ENCODE results near the gene MMP15.

The MMP15 gene

DNA sequence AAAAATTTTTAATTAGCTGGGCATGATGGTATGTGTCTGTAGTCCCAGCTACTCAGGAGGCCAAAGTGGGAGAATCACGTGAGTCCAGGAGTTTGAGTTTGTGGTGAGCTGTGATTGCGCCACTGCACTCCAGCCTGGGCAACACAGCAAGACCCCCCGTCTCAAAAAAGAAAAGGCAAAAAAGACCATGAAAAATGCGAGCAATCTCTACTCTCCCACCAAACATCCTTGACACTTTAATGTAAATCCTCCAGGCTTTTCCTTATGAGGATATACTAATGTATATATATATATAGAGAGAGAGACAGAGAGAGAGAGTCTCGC lies 28.1 kb downstream of the MMP15 start:
- TF ChIP-seq, protein P1, sequence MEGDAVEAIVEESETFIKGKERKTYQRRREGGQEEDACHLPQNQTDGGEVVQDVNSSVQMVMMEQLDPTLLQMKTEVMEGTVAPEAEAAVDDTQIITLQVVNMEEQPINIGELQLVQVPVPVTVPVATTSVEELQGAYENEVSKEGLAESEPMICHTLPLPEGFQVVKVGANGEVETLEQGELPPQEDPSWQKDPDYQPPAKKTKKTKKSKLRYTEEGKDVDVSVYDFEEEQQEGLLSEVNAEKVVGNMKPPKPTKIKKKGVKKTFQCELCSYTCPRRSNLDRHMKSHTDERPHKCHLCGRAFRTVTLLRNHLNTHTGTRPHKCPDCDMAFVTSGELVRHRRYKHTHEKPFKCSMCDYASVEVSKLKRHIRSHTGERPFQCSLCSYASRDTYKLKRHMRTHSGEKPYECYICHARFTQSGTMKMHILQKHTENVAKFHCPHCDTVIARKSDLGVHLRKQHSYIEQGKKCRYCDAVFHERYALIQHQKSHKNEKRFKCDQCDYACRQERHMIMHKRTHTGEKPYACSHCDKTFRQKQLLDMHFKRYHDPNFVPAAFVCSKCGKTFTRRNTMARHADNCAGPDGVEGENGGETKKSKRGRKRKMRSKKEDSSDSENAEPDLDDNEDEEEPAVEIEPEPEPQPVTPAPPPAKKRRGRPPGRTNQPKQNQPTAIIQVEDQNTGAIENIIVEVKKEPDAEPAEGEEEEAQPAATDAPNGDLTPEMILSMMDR (IDR thresholded peaks at IDR 0.05; ENCODE audit: poor library complexity, severe bottlenecking), result no peak
- H3K27ac ChIP-seq (ENCODE audit: poor library complexity, severe bottlenecking), result no peak overlapping the region
- ATAC-seq (ENCODE audit: low read depth) (no peak), DNase-seq (ENCODE audit: low spot score) (no peak)
- H3K36me3 ChIP-seq (ENCODE audit: low read depth), result no peaks in the 10 kb centered on the region
- no peaks in the 10 kb centered on the region for H3K9me3 ChIP-seq (ENCODE audit: severe bottlenecking)
- no peak overlapping the region for H3K4me3 ChIP-seq (ENCODE audit: severe bottlenecking)
- H3K27me3 ChIP-seq (ENCODE audit: insufficient read depth, poor library complexity, severe bottlenecking), result no peaks in the 10 kb centered on the region
- H3K4me1 ChIP-seq (ENCODE audit: insufficient read depth, poor library complexity, severe bottlenecking), result no peaks in the 10 kb centered on the region

DNA sequence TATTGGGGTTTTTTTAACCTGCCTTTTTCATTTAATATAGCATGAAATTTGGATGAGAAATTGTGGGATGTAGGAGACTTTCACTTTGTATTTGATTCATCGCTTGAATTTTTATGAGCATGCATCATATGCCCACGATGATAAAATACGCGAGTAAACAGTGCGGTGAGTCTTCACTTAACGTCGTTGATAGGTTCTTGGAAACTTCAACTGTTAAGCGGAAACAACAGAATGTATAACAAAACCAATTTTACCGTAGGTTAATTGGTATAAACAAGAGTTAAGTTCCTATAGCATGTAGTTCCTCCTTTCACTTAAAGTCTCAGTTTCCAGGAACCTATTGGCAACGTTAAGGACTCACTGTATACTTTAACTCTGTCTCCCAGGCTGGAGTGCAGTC lies 28.7 kb downstream of the MMP15 start:
- TF ChIP-seq, protein P1 (IDR thresholded peaks at IDR 0.05; ENCODE audit: poor library complexity, severe bottlenecking), result no peak
- no peaks in the 10 kb centered on the region for H3K4me1 ChIP-seq (ENCODE audit: insufficient read depth, poor library complexity, severe bottlenecking)
- no peak overlapping the region for H3K27ac ChIP-seq (ENCODE audit: poor library complexity, severe bottlenecking)
- no peaks in the 10 kb centered on the region for H3K36me3 ChIP-seq (ENCODE audit: low read depth)
- no peak overlapping the region for H3K4me3 ChIP-seq (ENCODE audit: severe bottlenecking)
- DNase-seq (ENCODE audit: low spot score) (no peak), ATAC-seq (ENCODE audit: low read depth) (no peak)
- no peaks in the 10 kb centered on the region for H3K27me3 ChIP-seq (ENCODE audit: insufficient read depth, poor library complexity, severe bottlenecking)
- no peaks in the 10 kb centered on the region for H3K9me3 ChIP-seq (ENCODE audit: severe bottlenecking)

DNA sequence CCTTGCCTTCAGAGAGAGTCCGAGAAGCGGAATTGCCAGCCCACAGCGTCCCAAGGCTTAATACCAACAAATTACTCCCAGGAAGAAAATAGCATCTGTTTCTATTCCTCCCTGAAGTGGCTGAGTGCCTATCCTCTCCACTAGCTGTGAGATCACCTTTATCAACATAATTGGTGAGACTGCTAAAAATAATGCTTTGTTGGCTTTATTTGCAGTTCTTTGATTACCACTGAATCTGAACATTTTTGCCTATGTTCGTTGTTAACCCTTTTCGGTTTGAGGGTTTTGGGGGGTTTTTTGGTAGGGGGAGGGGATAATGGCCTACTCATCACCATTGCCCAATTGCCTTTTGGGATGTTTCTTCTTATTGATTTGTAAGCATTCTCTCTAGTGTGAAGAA lies 31.0 kb downstream of the MMP15 start:
- no peaks in the 10 kb centered on the region for H3K27me3 ChIP-seq (ENCODE audit: insufficient read depth, poor library complexity, severe bottlenecking)
- TF ChIP-seq, protein P1 (IDR thresholded peaks at IDR 0.05; ENCODE audit: poor library complexity, severe bottlenecking), result no peak
- ATAC-seq (ENCODE audit: low read depth) (no peak), DNase-seq (ENCODE audit: low spot score) (no peak)
- H3K4me3 ChIP-seq (ENCODE audit: severe bottlenecking), result no peak overlapping the region
- H3K27ac ChIP-seq (ENCODE audit: poor library complexity, severe bottlenecking), result no peak overlapping the region
- no peaks in the 10 kb centered on the region for H3K4me1 ChIP-seq (ENCODE audit: insufficient read depth, poor library complexity, severe bottlenecking)
- H3K9me3 ChIP-seq (ENCODE audit: severe bottlenecking), result no peaks in the 10 kb centered on the region
- H3K36me3 ChIP-seq (ENCODE audit: low read depth), result no peaks in the 10 kb centered on the region

DNA sequence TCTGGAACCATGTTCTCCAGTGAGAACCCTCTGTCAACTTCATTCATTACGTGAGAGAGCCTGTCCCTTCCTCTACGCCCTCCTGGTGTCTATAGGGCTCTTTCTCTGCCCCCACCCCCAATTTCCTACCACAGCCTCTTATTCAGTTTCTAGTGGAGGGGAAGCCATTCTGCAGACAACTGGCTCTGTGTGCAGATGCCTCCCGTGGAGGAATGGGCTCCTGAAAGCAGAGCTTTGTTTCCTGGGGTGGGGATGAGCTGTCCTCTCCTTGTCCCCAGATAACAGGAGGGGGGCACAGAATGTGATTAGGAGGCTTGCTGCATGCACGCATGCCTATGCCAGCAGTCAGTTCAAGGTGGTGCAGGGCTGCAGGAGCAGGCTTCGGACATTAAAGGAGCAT lies 31.6 kb downstream of the MMP15 start:
- no peaks in the 10 kb centered on the region for H3K4me1 ChIP-seq (ENCODE audit: insufficient read depth, poor library complexity, severe bottlenecking)
- TF ChIP-seq, protein P1 (IDR thresholded peaks at IDR 0.05; ENCODE audit: poor library complexity, severe bottlenecking), result no peak
- ATAC-seq (ENCODE audit: low read depth), result no peak
- H3K27me3 ChIP-seq (ENCODE audit: insufficient read depth, poor library complexity, severe bottlenecking), result no peaks in the 10 kb centered on the region
- no peak overlapping the region for H3K4me3 ChIP-seq (ENCODE audit: severe bottlenecking)
- no peaks in the 10 kb centered on the region for H3K9me3 ChIP-seq (ENCODE audit: severe bottlenecking)
- H3K27ac ChIP-seq (ENCODE audit: poor library complexity, severe bottlenecking), result no peak overlapping the region
- H3K36me3 ChIP-seq (ENCODE audit: low read depth), result no peaks in the 10 kb centered on the region
- no peak for DNase-seq (ENCODE audit: low spot score)

DNA sequence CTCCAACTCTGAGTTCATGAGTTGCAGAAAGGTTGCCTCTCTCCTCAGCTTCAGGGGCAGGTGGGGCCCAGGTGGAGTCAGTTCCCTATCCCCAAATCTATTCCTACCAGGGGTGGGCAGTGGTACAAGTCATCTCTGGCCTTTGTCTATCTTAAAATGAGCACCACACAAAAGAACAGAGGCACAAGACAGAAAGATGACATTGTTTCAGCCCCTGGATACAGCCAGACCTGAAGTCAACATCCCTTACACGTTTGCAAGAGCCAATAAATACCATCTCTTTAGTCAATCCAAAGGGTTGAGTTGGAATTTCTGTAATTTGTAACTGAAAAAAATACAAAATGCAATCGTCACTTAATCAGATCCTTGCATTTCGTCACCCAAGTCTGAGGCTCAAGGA lies 32.2 kb downstream of the MMP15 start:
- no peak for DNase-seq (ENCODE audit: low spot score)
- ATAC-seq (ENCODE audit: low read depth), result no peak
- H3K9me3 ChIP-seq (ENCODE audit: severe bottlenecking), result no peaks in the 10 kb centered on the region
- H3K36me3 ChIP-seq (ENCODE audit: low read depth), result no peaks in the 10 kb centered on the region
- TF ChIP-seq, protein P1 (IDR thresholded peaks at IDR 0.05; ENCODE audit: poor library complexity, severe bottlenecking), result no peak
- H3K4me1 ChIP-seq (ENCODE audit: insufficient read depth, poor library complexity, severe bottlenecking), result no peaks in the 10 kb centered on the region
- H3K27ac ChIP-seq (ENCODE audit: poor library complexity, severe bottlenecking), result no peak overlapping the region
- no peaks in the 10 kb centered on the region for H3K27me3 ChIP-seq (ENCODE audit: insufficient read depth, poor library complexity, severe bottlenecking)
- H3K4me3 ChIP-seq (ENCODE audit: severe bottlenecking), result no peak overlapping the region

Data from RWPE2 (cell line).